GM19238 (cell line): ENCODE measurements around the gene RPL31.

Source experiments
- DNase-seq: peaks from one replicate; pipeline ENCODE4 v3.0.0; 2011; ENCODE audit warnings: low spot score; ENCODE audit not compliant: insufficient read length

RPL31 gene

DNA sequence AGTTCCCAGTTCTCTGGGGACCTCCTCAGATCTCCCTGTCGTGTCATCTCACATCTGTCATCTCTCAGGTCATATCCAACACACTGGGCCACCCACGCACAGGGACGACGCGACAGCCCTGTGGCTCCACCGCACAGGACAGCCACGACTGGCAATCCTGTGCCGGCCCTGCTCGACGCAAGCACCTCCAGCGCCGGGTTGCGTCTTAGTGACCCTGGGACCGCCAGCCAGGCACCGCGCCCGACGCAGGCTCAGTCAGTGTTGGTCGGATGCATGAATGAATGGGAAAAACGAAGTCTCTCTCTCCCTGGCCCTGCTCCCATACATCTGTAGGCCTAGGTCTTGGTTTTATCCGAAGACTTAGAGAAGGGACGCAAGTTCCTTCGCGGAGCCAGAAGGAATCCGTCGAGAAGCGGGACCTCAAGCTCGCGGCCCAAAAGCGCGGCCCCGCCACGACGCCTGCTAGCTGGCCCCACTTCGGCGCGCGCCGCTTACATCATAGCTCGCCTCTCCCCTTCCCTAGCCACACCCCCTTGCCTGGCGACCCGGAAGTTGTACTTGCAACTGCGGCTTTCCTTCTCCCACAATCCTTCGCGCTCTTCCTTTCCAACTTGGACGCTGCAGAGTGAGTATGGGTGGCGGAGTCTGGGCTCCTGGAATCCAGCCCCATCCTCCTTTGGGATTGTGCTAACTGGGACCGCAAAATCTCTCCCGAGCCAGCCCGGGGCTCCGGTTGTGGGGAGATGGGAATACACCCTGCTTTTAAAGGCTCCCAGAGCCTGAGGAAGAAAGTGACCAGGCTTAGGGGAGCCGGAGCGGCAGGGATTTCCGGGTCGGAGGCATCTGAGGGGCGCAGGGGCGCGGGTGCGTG, at the start of gene RPL31:
TSS of gene RPL31 (plus strand) at position 599 of the 871 bp plus-strand sequence. CDS start 413 bp downstream, outside the sequence.
- peak; percentile 97 for DNase-seq

DNA sequence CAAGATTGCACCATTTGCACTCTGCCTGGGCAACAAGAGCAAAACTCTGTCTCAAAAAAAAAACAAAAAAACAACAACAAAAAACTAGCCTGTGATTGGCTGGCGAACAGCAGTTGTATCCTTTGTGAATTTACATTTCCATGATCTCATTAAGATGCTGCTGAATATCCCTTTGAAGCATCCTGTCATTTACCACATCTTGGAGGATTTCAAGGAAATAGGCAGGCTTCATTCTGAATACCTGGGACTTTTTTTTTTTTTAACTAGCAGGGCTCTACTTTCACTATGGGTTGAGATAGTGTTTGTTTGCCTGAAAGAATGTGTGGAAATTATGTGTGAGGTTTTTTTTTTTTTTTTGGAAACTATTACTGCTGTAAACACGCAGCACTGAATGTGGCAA, 49.6 kb upstream of the RPL31 start:
- no peak for DNase-seq

- no peak for DNase-seq
These were observed 48.6 kb upstream of the RPL31 start for GRCh38 chr2:100953406-100954043.

DNA sequence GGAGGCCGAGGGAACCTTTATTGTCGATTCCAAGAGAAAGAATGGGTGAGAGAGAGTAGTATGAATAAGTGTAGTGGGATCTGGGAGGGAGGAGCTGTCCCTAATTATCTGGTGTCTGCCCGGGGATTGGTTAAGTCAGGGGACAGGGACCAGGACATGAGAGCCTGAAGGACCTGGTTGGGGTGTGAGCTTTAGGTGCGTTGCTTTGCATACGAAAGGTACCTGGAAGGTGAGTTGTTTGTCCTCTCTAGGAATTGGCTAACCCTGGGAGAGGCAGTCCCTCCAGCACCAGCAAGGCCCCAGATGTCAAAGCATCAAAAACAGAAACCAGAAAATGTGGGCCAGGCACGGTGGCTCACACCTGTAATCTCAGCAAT, 48.1 kb upstream of the RPL31 start:
- DNase-seq, result no peak

GRCh38 chr2:100955226-100955625, 46.9 kb upstream of the RPL31 start:
- DNase-seq, result no peak

DNA sequence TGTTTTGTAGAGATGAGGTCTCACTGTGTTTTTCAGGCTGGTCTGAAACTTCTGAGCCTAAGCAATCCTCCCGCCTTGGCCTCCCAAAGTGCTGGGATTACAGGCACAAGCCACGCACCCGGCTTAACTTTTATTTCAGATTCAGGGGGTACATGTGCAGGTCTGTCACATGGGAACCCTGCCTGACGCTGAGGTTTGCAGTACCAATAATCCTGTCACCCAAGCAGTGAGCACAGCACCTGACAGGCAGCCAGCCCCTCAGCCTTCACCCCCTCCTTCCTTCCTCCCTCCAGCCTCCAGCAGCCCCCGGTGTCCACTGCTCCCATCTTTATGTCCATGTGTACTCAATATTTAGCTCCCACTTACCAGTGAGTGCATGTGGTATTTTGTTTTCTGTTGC, 46.0 kb upstream of the RPL31 start:
- no peak for DNase-seq

- no peak for DNase-seq
These were observed 44.0 kb upstream of the RPL31 start for GRCh38 chr2:100957996-100958653.

GRCh38 chr2:100959225-100959880, 42.7 kb upstream of the RPL31 start:
- no peak for DNase-seq

DNA sequence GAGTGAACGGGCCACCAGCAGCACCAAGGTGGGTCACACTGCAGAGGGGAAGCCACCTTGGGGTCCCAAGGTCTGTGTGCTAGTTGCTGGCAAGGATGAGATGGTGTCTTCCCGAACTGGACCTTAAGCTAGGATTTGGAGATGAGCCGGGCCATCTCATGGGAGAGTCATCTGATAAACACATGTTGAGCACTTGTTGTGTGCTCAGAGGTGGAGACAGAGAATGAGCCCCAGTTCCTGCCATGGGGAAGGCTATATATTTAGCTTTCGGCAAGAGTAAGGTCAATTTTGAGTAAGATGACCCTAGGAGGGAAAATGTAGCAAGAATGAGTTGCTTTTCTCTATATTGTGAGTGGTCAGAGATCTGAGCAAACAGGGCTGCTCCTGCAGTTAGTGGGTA, 41.4 kb upstream of the RPL31 start:
- DNase-seq, result no peak

GRCh38 chr2:100962366-100963025, 39.6 kb upstream of the RPL31 start:
- DNase-seq, result no peak

- no peak for DNase-seq
These were observed 39.1 kb upstream of the RPL31 start for GRCh38 chr2:100963026-100963375.

GRCh38 chr2:100964222-100964621, 37.9 kb upstream of the RPL31 start:
- DNase-seq, result no peak

GRCh38 chr2:100964681-100965169, 37.4 kb upstream of the RPL31 start:
- no peak for DNase-seq

DNA sequence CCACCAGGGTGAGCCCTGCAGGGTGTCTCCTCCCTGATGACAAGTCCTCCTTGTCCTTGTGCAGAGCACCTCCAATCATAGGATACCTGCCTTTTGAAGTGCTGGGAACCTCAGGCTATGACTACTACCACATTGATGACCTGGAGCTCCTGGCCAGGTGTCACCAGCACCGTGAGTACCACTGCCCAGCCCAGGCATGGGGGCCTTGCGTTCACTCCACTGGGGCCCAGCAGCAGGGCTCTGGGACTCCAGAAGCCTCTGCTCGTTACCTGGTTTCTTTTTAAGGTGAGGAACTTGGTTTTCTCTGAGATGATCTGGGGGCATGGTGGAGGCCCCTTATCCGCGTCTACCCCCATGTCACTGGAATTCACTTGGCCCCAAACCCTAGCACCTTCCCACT, 36.5 kb upstream of the RPL31 start:
- DNase-seq, result no peak

- DNase-seq, result no peak
These were observed 34.4 kb upstream of the RPL31 start for GRCh38 chr2:100967716-100968115.

DNA sequence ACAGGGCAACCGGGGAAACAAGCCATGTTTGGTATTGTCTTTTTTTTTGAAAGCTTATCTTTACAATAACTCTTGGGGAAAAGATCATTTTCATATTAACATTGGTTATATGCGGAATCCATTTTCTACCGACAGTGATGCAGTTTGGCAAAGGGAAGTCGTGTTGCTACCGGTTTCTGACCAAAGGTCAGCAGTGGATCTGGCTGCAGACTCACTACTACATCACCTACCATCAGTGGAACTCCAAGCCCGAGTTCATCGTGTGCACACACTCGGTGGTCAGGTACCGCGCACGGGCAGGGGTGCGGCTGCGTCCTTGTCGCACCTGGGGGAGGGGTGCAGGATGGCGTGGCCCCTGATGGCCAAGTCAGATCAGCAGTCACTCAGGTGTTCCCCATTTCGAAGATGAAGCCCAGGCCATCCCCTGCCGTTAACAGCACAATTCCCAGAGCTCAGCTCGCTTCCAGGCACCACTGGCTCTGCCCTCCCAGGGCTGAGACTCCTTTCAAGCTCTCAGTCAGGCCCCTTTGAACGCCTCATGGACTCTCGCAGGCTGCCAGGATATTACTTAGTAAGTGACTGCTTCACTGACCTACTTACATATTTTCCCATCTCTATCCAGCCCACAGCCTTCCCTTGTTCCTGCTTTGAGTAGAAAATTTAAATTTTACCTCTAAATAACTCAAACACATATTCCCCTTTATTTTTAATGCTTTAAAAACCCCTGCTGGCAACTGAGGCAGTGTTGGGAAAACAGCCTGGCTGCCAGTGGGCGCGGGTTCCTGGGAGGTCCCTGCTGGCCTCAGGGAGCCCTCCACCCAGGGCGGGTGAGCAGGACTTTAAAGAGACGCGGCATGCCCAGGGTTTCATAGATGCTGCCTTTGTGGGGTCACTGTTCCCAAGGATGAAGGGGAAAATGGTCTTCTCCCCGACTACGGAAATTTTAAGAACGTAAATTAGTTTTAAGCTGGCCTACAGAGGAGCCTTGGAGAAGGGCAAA, 33.6 kb upstream of the RPL31 start:
- DNase-seq, result no peak

DNA sequence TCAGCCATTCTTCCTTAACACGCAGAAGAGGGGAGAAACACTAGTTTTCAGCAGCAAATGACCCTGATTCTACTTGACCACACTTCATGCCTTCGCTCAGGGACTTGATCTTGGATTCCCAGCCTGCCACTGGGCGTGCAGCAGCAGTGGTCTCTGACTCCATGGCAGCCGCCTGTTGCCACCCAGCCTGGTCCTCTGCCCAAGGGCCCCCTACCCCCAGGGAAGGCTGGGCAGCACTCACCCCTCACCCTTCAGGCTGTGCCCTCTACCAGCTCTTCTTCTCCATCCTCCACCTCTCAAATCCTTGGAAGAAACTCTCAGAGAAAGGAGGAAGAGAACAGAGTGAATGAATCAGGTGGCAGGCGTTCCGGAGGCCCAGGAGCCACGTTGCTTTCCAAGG, 32.1 kb upstream of the RPL31 start:
- no peak for DNase-seq

- DNase-seq, result no peak
These were observed 30.9 kb upstream of the RPL31 start for GRCh38 chr2:100971221-100971620.

DNA sequence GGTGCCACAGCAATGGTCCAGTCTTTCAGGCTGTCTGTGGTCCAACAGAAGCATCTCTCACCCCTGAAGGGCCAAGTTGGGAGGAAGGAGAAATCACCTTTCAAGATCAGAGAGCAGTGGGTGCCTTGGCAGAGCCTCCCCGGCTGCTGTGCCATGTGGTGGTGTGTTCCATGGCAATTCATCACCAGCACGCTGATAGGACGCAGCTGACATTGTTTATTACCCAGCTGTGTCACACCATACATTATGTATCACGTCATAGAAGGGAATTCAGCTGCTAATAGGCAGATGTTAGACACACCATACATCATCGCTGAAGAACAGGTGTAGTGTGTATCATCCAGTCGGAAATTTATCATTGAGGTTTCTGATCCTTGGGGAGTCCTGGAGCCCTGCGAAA, 29.6 kb upstream of the RPL31 start:
- DNase-seq, result no peak
